Measurements from ENCODE around the gene TPCN2. TPM values are rescaled to one million over a fixed set of nuclear protein-coding genes. Genes with fewer than 3 reads are reported as not detected.

TPCN2 gene
- total and polyA plus RNA-seq, 3 experiments from 2014 or later = 4.0 to 12.9 (median 12.3) TPM

- POLR2A ChIA-PET = no interaction called here
- no peak for DNase-seq
- no peak overlapping the region for H3K4me3 Mint-ChIP-seq
- no peak overlapping the region for H3K4me3 ChIP-seq (ENCODE audit: low read length)
- H3K27ac ChIP-seq (ENCODE audit: low read depth, low read length) = no peak overlapping the region
- H3K4me1 Mint-ChIP-seq = no peaks in the 10 kb centered on the region
- no peaks in the 10 kb centered on the region for H3K9me3 ChIP-seq (ENCODE audit: low read length)
- no peaks in the 10 kb centered on the region for H3K4me1 ChIP-seq (ENCODE audit: insufficient read depth, low read length)
- H3K27me3 Mint-ChIP-seq = peaks cover 14 to 16% of the 10 kb centered on the region in 2 donors
- no peak overlapping the region for H3K27ac Mint-ChIP-seq
- H3K9me3 Mint-ChIP-seq = peaks cover 0 to 4% (median 0%) of the 10 kb centered on the region in 5 donors
- H3K27me3 ChIP-seq (ENCODE audit: insufficient read depth, low read length, poor library complexity, severe bottlenecking) = no peaks in the 10 kb centered on the region
- CTCF ChIA-PET = no interaction called here
- no peaks in the 10 kb centered on the region for H3K36me3 Mint-ChIP-seq
- no peaks in the 10 kb centered on the region for H3K36me3 ChIP-seq (ENCODE audit: insufficient read depth, low read length)
Observed at GRCh38 chr11:69154938-69155301, 106.2 kb downstream of the TPCN2 start.

DNA sequence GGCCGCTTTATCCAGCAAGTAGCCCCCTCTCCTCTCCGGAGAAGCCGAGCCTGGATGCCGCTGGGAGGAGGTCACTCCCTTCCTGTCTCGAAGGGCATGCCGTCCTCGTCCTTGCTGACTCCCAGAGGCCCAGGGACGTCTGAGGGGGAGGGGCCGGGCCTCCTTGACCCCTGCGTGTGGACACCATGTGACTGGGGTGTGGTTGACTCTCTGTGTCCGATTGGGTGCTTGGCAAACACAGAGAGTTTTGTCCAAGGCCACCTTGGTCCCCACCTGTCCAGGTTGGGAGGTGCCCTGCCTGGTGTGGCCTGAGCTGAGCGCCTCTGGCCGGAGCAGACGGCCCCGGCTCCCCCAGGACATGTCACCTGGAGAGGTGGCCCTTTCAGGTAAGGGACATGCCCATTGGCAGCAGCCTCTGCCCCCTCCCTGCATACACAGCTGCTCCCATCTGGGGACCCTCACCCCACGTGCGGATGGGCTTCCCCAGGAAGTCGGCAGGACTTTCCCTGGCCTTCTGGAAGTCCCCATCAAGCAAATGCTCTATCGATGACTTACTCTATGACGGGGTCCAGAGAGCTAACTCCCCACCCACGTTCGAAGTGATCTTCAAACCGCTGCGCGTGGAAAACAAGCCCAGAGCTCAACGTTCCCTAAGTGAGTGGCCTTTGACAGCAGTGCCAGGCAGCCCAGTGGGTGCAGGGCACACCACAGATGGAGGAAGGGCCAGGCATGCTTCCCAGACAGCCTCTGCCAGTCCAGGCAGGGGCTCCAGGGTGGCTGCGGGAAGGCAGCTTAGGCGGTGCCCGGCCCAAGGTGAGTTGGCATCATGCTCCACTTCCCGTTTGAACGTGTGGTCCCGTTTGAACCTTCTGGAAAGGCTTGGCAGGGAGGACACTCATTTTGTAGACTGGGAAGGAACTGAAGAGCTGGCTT lies 106.8 kb downstream of the TPCN2 start, which contains the start of gene SMIM38:
SMIM38 (plus strand) TSS at position 634 of the 933 bp plus-strand sequence. CDS start 1,912 bp downstream, outside the sequence.
- Histone ChIP-seq H3K4me1 (ENCODE audit: insufficient read depth, low read length) (no peaks in the 10 kb centered on the region), H3K27me3 (ENCODE audit: insufficient read depth, low read length, poor library complexity, severe bottlenecking) (no peaks in the 10 kb centered on the region), H3K36me3 (ENCODE audit: insufficient read depth, low read length) (no peaks in the 10 kb centered on the region), H3K4me3 (ENCODE audit: low read length) (no peak within 1 kb of the TSS), H3K27ac (ENCODE audit: low read depth, low read length) (no peak within 1 kb of the TSS), H3K9me3 (ENCODE audit: low read length) (no peaks in the 10 kb centered on the region)
- Mint-ChIP-seq H3K27me3 (peaks cover 14 to 16% of the 10 kb centered on the region in 2 donors), H3K4me3 (no peak within 1 kb of the TSS), H3K9me3 (peaks cover 0 to under 1% (median 0%) of the 10 kb centered on the region in 5 donors), H3K27ac (no peak within 1 kb of the TSS), H3K36me3 (no peaks in the 10 kb centered on the region), H3K4me1 (no peaks in the 10 kb centered on the region)
- DNase-seq = no peak
- ChIA-PET POLR2A (no interaction called here), CTCF (no interaction called here)

DNA sequence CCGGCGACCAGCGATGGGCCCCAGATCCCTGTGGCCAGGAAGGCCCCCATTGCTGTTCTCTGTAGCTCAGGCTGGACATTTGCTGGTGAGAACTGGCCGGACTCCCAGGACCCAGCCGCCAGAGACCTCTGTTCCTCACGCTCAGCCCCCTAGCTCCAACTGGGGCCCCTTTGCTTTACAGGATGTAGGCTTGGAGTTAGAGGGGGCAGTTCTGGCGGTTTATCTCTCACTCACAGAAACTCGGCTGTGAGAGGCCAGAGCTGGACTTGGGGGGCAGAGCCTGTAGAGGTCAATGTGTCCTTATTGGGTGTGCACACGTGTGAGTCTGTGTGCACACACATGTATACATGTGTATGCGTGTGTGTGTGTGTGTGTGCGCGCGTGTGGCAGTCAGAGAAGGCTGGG lies 107.5 kb downstream of the TPCN2 start:
- DNase-seq = peak in 1 of 5 donors; percentile 15
- H3K9me3 Mint-ChIP-seq = no peaks in the 10 kb centered on the region
- no peak overlapping the region for H3K4me3 Mint-ChIP-seq

GRCh38 chr11:69156673-69157155 lies 108.0 kb downstream of the TPCN2 start:
- H3K36me3 ChIP-seq (ENCODE audit: insufficient read depth, low read length) = no peaks in the 10 kb centered on the region
- no peaks in the 10 kb centered on the region for H3K4me1 ChIP-seq (ENCODE audit: insufficient read depth, low read length)
- no peak overlapping the region for H3K4me3 ChIP-seq (ENCODE audit: low read length)
- Mint-ChIP-seq H3K27ac (no peak overlapping the region), H3K9me3 (peaks cover 0 to 2% (median 0%) of the 10 kb centered on the region in 5 donors), H3K4me3 (no peak overlapping the region), H3K36me3 (no peaks in the 10 kb centered on the region), H3K27me3 (peaks cover 14 to 16% of the 10 kb centered on the region in 2 donors), H3K4me1 (no peaks in the 10 kb centered on the region)
- no peak overlapping the region for H3K27ac ChIP-seq (ENCODE audit: low read depth, low read length)
- H3K27me3 ChIP-seq (ENCODE audit: insufficient read depth, low read length, poor library complexity, severe bottlenecking) = no peaks in the 10 kb centered on the region
- POLR2A ChIA-PET = no interaction called here
- H3K9me3 ChIP-seq (ENCODE audit: low read length) = no peaks in the 10 kb centered on the region
- peak in 1 of 5 donors; percentile 4 for DNase-seq
- CTCF ChIA-PET = no interaction called here

More for the DNA sequence above, 107.5 kb downstream of the TPCN2 start:
- H3K27me3 Mint-ChIP-seq = peaks cover 14 to 16% of the 10 kb centered on the region in 2 donors
- no peaks in the 10 kb centered on the region for H3K36me3 Mint-ChIP-seq
- CTCF ChIA-PET = no interaction called here
- no peaks in the 10 kb centered on the region for H3K4me1 ChIP-seq (ENCODE audit: insufficient read depth, low read length)
- no peaks in the 10 kb centered on the region for H3K27me3 ChIP-seq (ENCODE audit: insufficient read depth, low read length, poor library complexity, severe bottlenecking)
- POLR2A ChIA-PET = no interaction called here
- no peaks in the 10 kb centered on the region for H3K36me3 ChIP-seq (ENCODE audit: insufficient read depth, low read length)
- H3K4me1 Mint-ChIP-seq = no peaks in the 10 kb centered on the region
- no peaks in the 10 kb centered on the region for H3K9me3 ChIP-seq (ENCODE audit: low read length)
- H3K4me3 ChIP-seq (ENCODE audit: low read length) = no peak overlapping the region
- no peak overlapping the region for H3K27ac ChIP-seq (ENCODE audit: low read depth, low read length)
- H3K27ac Mint-ChIP-seq = no peak overlapping the region

DNA sequence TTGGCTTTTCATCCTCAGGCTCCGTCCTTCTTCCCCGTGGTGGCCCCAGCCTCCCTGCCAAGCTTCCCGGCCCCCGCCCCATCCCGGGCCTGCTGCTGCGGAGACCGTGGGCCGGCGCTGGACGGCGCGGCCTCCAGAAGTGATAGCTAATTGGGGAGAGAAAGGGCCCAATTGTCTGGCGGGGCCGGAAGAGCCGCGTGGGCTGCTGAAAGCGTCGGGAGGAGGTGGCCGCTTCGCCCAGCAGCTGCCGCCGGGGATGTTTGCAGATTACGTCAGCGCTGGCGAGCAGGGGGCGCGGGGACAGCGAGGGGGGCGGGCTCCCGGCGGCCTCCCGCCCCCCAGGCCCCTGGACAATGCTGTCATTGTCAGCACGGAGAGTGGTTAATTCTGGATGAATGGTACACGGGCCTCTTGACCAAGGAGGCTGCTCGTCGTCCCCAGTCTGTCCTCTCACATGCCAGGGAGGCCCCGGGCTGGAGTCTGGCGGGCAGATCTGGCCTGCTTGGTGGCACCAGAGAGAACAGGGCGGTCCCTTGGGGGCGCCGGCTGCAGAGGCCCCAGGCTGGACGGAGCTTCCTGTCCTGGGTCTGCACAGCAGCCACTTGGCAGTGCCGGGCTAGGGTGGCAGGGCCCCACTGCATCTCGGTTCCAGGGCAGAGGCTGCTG lies 108.6 kb downstream of the TPCN2 start:
- H3K4me3 Mint-ChIP-seq = no peak overlapping the region
- peaks cover 0 to 3% (median 0%) of the 10 kb centered on the region in 5 donors for H3K9me3 Mint-ChIP-seq
- no peak overlapping the region for H3K27ac Mint-ChIP-seq
- H3K27ac ChIP-seq (ENCODE audit: low read depth, low read length) = no peak overlapping the region
- H3K27me3 ChIP-seq (ENCODE audit: insufficient read depth, low read length, poor library complexity, severe bottlenecking) = no peaks in the 10 kb centered on the region
- H3K36me3 ChIP-seq (ENCODE audit: insufficient read depth, low read length) = no peaks in the 10 kb centered on the region
- CTCF ChIA-PET = no interaction called here
- H3K4me3 ChIP-seq (ENCODE audit: low read length) = no peak overlapping the region
- H3K9me3 ChIP-seq (ENCODE audit: low read length) = no peaks in the 10 kb centered on the region
- DNase-seq = peak in 1 of 5 donors; percentile 9
- H3K4me1 ChIP-seq (ENCODE audit: insufficient read depth, low read length) = no peaks in the 10 kb centered on the region
- peaks cover 14 to 16% of the 10 kb centered on the region in 2 donors for H3K27me3 Mint-ChIP-seq
- no peaks in the 10 kb centered on the region for H3K4me1 Mint-ChIP-seq
- POLR2A ChIA-PET = no interaction called here
- no peaks in the 10 kb centered on the region for H3K36me3 Mint-ChIP-seq

DNA sequence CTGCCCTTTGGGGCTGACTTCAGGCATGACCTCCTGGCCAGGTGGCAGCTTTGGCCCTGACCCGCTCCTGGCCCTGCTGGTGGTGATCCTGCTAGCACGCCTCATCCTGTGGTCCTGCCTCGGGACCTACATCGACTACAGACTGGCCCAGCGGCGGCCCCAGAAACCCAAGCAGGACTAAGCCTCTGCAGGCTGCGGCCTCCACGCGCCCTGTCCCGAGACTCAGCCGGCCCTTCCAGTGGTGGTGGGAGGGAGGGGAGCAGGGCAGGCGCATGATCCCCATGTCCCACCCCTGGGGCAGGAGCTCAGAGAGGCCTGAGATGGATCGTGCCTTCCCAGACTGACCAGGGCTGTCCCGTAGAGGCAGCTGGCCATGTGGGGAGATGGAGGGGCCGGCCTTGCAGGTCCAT lies 109.1 kb downstream of the TPCN2 start:
- Mint-ChIP-seq H3K4me1 (no peaks in the 10 kb centered on the region), H3K36me3 (no peaks in the 10 kb centered on the region), H3K27me3 (peaks cover 14 to 16% of the 10 kb centered on the region in 2 donors), H3K4me3 (no peak overlapping the region), H3K9me3 (peaks cover 0 to 6% (median under 1%) of the 10 kb centered on the region in 5 donors), H3K27ac (no peak overlapping the region)
- H3K9me3 ChIP-seq (ENCODE audit: low read length) = no peaks in the 10 kb centered on the region
- no peaks in the 10 kb centered on the region for H3K4me1 ChIP-seq (ENCODE audit: insufficient read depth, low read length)
- H3K27ac ChIP-seq (ENCODE audit: low read depth, low read length) = no peak overlapping the region
- ChIA-PET CTCF (no interaction called here), POLR2A (no interaction called here)
- H3K4me3 ChIP-seq (ENCODE audit: low read length) = no peak overlapping the region
- H3K27me3 ChIP-seq (ENCODE audit: insufficient read depth, low read length, poor library complexity, severe bottlenecking) = no peaks in the 10 kb centered on the region
- H3K36me3 ChIP-seq (ENCODE audit: insufficient read depth, low read length) = no peaks in the 10 kb centered on the region
- peak in 1 of 5 donors; percentile 20 for DNase-seq

GRCh38 chr11:69158301-69159149 lies 109.8 kb downstream of the TPCN2 start:
- Mint-ChIP-seq H3K27ac (no peak overlapping the region), H3K36me3 (no peaks in the 10 kb centered on the region), H3K9me3 (peaks cover 0 to 10% (median 4%) of the 10 kb centered on the region in 5 donors), H3K4me1 (no peaks in the 10 kb centered on the region), H3K27me3 (peaks cover 10 to 16% of the 10 kb centered on the region in 2 donors), H3K4me3 (no peak overlapping the region)
- CTCF ChIA-PET = no interaction called here
- Histone ChIP-seq H3K4me1 (ENCODE audit: insufficient read depth, low read length) (no peaks in the 10 kb centered on the region), H3K27me3 (ENCODE audit: insufficient read depth, low read length, poor library complexity, severe bottlenecking) (no peaks in the 10 kb centered on the region), H3K27ac (ENCODE audit: low read depth, low read length) (no peak overlapping the region), H3K4me3 (ENCODE audit: low read length) (no peak overlapping the region), H3K9me3 (ENCODE audit: low read length) (no peaks in the 10 kb centered on the region), H3K36me3 (ENCODE audit: insufficient read depth, low read length) (no peaks in the 10 kb centered on the region)
- peak in 1 of 5 donors; percentile 43 for DNase-seq
- POLR2A ChIA-PET = no interaction called here
